HepG2 (cell line): ENCODE measurements around the gene METTL16. TPM values are rescaled to one million over a fixed set of nuclear protein-coding genes. Genes with fewer than 3 reads are reported as not detected.

Experiments used
- BATF2 ChIP-seq: sonication (generic); formaldehyde crosslinking; IDR thresholded peaks from 2 replicates; pipeline ENCODE4 v1.8.0; 2022; ENCODE audit warnings: mild to moderate bottlenecking, missing genetic modification reagents, moderate library complexity
- CCDC6 ChIP-seq: sonication (generic); formaldehyde crosslinking; IDR thresholded peaks from 2 replicates; pipeline ENCODE4 v1.8.1; 2022; ENCODE audit warnings: mild to moderate bottlenecking, missing genetic modification reagents, moderate library complexity
- CENPT ChIP-seq: sonication (generic); formaldehyde crosslinking; IDR thresholded peaks from 2 replicates; pipeline ENCODE4 v1.8.0; 2022; ENCODE audit warnings: low read depth, mild to moderate bottlenecking, moderate library complexity, missing genetic modification reagents
- ELF4 ChIP-seq: sonication (generic); formaldehyde crosslinking; IDR thresholded peaks from 2 replicates; pipeline ENCODE4 v1.5.0; 2020; ENCODE audit warnings: missing genetic modification reagents, mild to moderate bottlenecking, moderate library complexity, borderline replicate concordance
- GTF3A ChIP-seq: sonication (generic); formaldehyde crosslinking; conservative IDR thresholded peaks from 2 replicates; pipeline ENCODE4 v1.4.0; 2020; ENCODE audit warnings: mild to moderate bottlenecking, missing genetic modification reagents
- GZF1 ChIP-seq: sonication (generic); formaldehyde crosslinking; IDR thresholded peaks from 2 replicates; pipeline ENCODE4 v1.5.1; 2020; ENCODE audit warnings: mild to moderate bottlenecking, missing genetic modification reagents
- KLF9 ChIP-seq: IDR thresholded peaks from 2 replicates; pipeline ENCODE4 v1.6.1; 2016; ENCODE audit warnings: low read depth
- NCOA2 ChIP-seq: sonication (generic); formaldehyde crosslinking; IDR thresholded peaks from 2 replicates; pipeline ENCODE4 v1.8.0; 2022; ENCODE audit warnings: inconsistent platforms
- NFE2L2 ChIP-seq: fragments of 150-350 bp; IDR thresholded peaks from 2 replicates; pipeline ENCODE4 v1.6.1; 2014; ENCODE audit warnings: low read length
- POGZ ChIP-seq: sonication (generic); formaldehyde crosslinking; IDR thresholded peaks from 2 replicates; pipeline ENCODE4 v1.4.0; 2020; ENCODE audit warnings: mild to moderate bottlenecking, missing genetic modification reagents
- POLR2A ChIP-seq, 2 experiments: IDR thresholded peaks; 2 replicates each; pipeline ENCODE4 v1.6.1; 2011; ENCODE audit warnings: low read depth in 2 of 2, low read length in 2 of 2, mild to moderate bottlenecking in 1 of 2, moderate library complexity in 1 of 2; ENCODE audit not compliant: insufficient read depth in 1 of 2
- RAD21 ChIP-seq: fragments of 450-650 bp; formaldehyde crosslinking; IDR thresholded peaks from 2 replicates; pipeline ENCODE4 v1.5.0; 2020; ENCODE audit warnings: mild to moderate bottlenecking
- SAP130 ChIP-seq: IDR thresholded peaks from 2 replicates; pipeline ENCODE4 v1.6.1; 2016; ENCODE audit warnings: low read depth
- SOX6 ChIP-seq, 2 experiments: fragments of 450-650 bp in 1 of 2; sonication (generic) in 1 of 2; formaldehyde crosslinking in 1 of 2; IDR thresholded peaks; 2 replicates each; pipeline versions ENCODE4 v1.4.0 to v1.6.1; 2017 to 2020; ENCODE audit warnings: antibody characterized with exemption in 1 of 2, mild to moderate bottlenecking in 1 of 2, missing genetic modification reagents in 1 of 2
- ZBTB2 ChIP-seq: sonication (generic); formaldehyde crosslinking; IDR thresholded peaks from 2 replicates; pipeline ENCODE4 v1.8.0; 2022; ENCODE audit warnings: low read depth, missing genetic modification reagents
- ZBTB7B ChIP-seq: sonication (generic); formaldehyde crosslinking; IDR thresholded peaks from 2 replicates; pipeline ENCODE4 v1.4.0; 2020; ENCODE audit warnings: missing genetic modification reagents
- ZEB1 ChIP-seq: IDR thresholded peaks from 2 replicates; pipeline ENCODE4 v1.6.1; 2012; ENCODE audit warnings: mild to moderate bottlenecking, low read depth, inconsistent platforms; ENCODE audit not compliant: insufficient replicate concordance
- ZFP37 ChIP-seq: sonication (generic); formaldehyde crosslinking; IDR thresholded peaks from 2 replicates; pipeline ENCODE4 v1.4.0; 2020; ENCODE audit warnings: missing genetic modification reagents, borderline replicate concordance
- ZFP90 ChIP-seq: sonication (generic); formaldehyde crosslinking; IDR thresholded peaks from 2 replicates; pipeline ENCODE4 v1.8.0; 2022; ENCODE audit warnings: missing genetic modification reagents, mild to moderate bottlenecking, inconsistent platforms, borderline replicate concordance
- ZNF251 ChIP-seq: sonication (generic); formaldehyde crosslinking; IDR thresholded peaks from 2 replicates; pipeline ENCODE4 v1.9.0; 2021; ENCODE audit warnings: mild to moderate bottlenecking, missing genetic modification reagents
- polyA plus RNA-seq, 8 experiments: library from polyadenylated mRNA; depleted of rRNA in 3 of 8; stranded (reverse) in 7 of 8; unstranded in 1 of 8; fragments of >200 nt; fragmentation: Illumina TruSeq in 4 of 8; extraction: Trizol in 4 of 8; gene quantifications; 2 replicates each; pipeline versions ENCODE4 v1.2.1 to v1.2.3, GENCODE V29; 2011 to 2016; ENCODE audit warnings: low read depth in 4 of 8, missing spikeins in 1 of 8, mixed read lengths in 1 of 8; ENCODE audit not compliant: insufficient read depth in 1 of 8
- total RNA-seq, 5 experiments: library from RNA; depleted of rRNA; stranded (reverse); fragments of >200 nt; fragmentation: Illumina TruSeq; extraction: Trizol; gene quantifications; 2 replicates each; pipeline ENCODE4 v1.2.3, GENCODE V29; 2016; ENCODE audit warnings: low read depth in 1 of 5
- TF ChIP-seq, protein P1 (sequence below): sonication (generic); formaldehyde crosslinking; IDR thresholded peaks from 2 replicates; pipeline ENCODE4 v1.5.0; 2020; ENCODE audit warnings: missing genetic modification reagents, mild to moderate bottlenecking, borderline replicate concordance
- TF ChIP-seq, protein P2 (sequence below): sonication (generic); formaldehyde crosslinking; IDR thresholded peaks from 2 replicates; pipeline ENCODE4 v1.8.1; 2023; ENCODE audit warnings: mild to moderate bottlenecking, missing genetic modification reagents
- TF ChIP-seq, protein P3 (sequence below): sonication (generic); formaldehyde crosslinking; IDR thresholded peaks from 2 replicates; pipeline ENCODE4 v1.5.0; 2020; ENCODE audit warnings: missing genetic modification reagents

Gene METTL16
- total and polyA plus RNA-seq, 2 of the 13 experiments (the other 11 are each of a cell fraction or from before 2014, with no cell fraction given), result 11.6 to 18.5 TPM

- TF ChIP-seq, protein P1, sequence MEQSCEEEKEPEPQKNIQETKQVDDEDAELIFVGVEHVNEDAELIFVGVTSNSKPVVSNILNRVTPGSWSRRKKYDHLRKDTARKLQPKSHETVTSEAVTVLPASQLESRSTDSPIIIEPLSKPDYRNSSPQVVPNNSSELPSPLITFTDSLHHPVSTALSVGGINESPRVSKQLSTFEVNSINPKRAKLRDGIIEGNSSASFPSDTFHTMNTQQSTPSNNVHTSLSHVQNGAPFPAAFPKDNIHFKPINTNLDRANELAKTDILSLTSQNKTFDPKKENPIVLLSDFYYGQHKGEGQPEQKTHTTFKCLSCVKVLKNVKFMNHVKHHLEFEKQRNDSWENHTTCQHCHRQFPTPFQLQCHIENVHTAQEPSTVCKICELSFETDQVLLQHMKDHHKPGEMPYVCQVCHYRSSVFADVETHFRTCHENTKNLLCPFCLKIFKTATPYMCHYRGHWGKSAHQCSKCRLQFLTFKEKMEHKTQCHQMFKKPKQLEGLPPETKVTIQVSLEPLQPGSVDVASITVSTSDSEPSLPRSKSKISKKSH, result no peak
- TF ChIP-seq POGZ, result no peak
- TF ChIP-seq ZFP37 (CRISPR knock-in tag), result no peak
- TF ChIP-seq, protein P2, sequence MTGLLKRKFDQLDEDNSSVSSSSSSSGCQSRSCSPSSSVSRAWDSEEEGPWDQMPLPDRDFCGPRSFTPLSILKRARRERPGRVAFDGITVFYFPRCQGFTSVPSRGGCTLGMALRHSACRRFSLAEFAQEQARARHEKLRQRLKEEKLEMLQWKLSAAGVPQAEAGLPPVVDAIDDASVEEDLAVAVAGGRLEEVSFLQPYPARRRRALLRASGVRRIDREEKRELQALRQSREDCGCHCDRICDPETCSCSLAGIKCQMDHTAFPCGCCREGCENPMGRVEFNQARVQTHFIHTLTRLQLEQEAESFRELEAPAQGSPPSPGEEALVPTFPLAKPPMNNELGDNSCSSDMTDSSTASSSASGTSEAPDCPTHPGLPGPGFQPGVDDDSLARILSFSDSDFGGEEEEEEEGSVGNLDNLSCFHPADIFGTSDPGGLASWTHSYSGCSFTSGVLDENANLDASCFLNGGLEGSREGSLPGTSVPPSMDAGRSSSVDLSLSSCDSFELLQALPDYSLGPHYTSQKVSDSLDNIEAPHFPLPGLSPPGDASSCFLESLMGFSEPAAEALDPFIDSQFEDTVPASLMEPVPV (CRISPR knock-in tag), result no peak
- no peak for TF ChIP-seq ZFP90 (CRISPR knock-in tag)
- TF ChIP-seq ZEB1, result no peak
- TF ChIP-seq BATF2 (CRISPR knock-in tag), result no peak
- TF ChIP-seq CCDC6, result 0 out of 2 replicates have a peak, but pooled peaks have one; percentile 50
- no peak for TF ChIP-seq GTF3A
- TF ChIP-seq RAD21 (CRISPR knock-in tag), result no peak
- no peak for TF ChIP-seq ELF4 (CRISPR knock-in tag)
- TF ChIP-seq ZBTB7B (CRISPR knock-in tag), result peak; percentile 44
- TF ChIP-seq ZBTB2 (CRISPR knock-in tag), result 0 out of 2 replicates have a peak, but pooled peaks have one; percentile 50
- no peak for TF ChIP-seq CENPT (CRISPR knock-in tag)
- peak; percentile 43 to 84 for TF ChIP-seq POLR2A (IDR thresholded peaks at IDR 0.05; ENCODE audit: insufficient read depth in 1 of 2, low read depth in 2 of 2, low read length in 2 of 2)
- TF ChIP-seq, protein P3, sequence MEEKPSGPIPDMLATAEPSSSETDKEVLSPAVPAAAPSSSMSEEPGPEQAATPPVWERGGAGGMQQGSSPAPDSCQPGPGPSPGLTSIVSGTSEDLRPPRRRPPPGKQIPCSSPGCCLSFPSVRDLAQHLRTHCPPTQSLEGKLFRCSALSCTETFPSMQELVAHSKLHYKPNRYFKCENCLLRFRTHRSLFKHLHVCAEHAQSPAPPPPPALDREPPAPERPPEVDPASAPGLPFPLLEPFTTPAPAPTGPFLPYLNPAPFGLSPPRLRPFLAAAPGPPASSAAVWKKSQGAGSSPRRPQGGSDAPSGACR (CRISPR knock-in tag), result peak; percentile 51
- 0 out of 2 replicates have a peak, but pooled peaks have one; percentile 27 for TF ChIP-seq GZF1 (CRISPR knock-in tag)
- peak; percentile 56 for TF ChIP-seq SAP130
- no peak for TF ChIP-seq ZNF251 (CRISPR knock-in tag)
- no peak for TF ChIP-seq SOX6 (IDR thresholded peaks at IDR 0.05)
- TF ChIP-seq SOX6 (CRISPR knock-in tag; IDR thresholded peaks at IDR 0.05), result peak; percentile 22
- peak; percentile 45; the same call in 1 of the 2 replicates for TF ChIP-seq NFE2L2
- TF ChIP-seq KLF9 (CRISPR knock-in tag), result no peak
- 0 out of 2 replicates have a peak, but pooled peaks have one; percentile 6 for TF ChIP-seq NCOA2
Observed at GRCh38 chr17:2398655-2399571, 112.8 kb downstream of the METTL16 start (continued).
